GM15510 (cell line): Measurements from ENCODE around the gene NUP210.
A peak's percentile ranks its signal among the peaks of the same experiment; 100 is the strongest.

Experiments
- POLR2A ChIP-seq: IDR thresholded peaks from 3 replicates; pipeline ENCODE4 v1.6.1; 2011; ENCODE audit warnings: borderline replicate concordance; ENCODE audit not compliant: insufficient read length; ENCODE audit errors: extremely low read depth

Gene NUP210

DNA sequence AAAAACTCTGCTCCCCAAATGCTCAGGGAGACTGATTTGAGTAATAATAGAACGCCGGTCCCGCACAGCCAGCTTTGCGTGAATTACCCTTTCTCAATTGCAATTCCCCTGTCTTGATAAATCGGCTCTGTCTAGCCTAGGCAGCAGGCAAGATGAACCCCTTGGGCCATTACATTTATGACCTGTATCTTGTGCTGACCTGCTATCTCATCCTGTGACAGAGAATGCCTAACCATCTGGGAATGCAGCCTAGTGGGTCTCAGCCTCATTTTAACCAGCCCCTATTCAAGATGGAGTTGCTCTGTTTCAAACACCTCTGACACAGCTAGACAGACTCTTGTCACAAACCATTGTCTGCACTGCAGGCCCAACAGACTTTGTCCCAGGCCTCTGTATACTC is 13.8 kb upstream of the NUP210 start:
- TF ChIP-seq POLR2A: no peak

- no peak for TF ChIP-seq POLR2A
Observed at GRCh38 chr3:13432093-13432492, 12.0 kb upstream of the NUP210 start.

DNA sequence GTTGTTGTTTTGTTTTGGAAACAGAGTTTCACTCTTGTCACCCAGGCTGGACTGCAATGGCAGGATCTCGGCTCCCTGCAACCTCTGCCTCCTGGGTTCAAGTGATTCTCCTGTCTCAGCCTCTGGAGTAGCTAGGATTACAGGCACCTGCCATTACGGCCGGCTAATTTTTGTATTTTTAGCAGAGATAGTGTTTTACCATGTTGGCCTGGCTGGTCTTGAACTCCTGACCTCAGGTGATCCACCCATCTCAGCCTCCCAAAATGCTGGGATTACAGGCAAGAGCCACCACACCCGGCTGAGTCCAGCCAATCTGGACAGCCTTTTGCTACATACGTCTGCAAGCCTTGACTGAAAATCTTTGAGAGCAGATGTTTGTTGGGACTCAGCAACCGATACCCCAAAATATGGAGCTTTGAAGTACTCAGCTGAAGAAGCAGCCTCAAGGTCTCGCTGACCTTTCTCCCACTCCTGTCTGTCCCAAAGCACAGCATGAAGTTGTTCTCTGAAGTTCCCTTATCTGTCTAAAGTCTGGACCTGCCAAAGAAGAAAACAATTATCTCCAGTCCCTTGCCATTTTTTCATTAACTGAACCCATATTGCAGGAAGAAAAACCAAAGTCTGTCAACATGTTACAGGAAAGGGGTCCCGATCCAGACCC is 9.6 kb upstream of the NUP210 start:
- TF ChIP-seq POLR2A: no peak

DNA sequence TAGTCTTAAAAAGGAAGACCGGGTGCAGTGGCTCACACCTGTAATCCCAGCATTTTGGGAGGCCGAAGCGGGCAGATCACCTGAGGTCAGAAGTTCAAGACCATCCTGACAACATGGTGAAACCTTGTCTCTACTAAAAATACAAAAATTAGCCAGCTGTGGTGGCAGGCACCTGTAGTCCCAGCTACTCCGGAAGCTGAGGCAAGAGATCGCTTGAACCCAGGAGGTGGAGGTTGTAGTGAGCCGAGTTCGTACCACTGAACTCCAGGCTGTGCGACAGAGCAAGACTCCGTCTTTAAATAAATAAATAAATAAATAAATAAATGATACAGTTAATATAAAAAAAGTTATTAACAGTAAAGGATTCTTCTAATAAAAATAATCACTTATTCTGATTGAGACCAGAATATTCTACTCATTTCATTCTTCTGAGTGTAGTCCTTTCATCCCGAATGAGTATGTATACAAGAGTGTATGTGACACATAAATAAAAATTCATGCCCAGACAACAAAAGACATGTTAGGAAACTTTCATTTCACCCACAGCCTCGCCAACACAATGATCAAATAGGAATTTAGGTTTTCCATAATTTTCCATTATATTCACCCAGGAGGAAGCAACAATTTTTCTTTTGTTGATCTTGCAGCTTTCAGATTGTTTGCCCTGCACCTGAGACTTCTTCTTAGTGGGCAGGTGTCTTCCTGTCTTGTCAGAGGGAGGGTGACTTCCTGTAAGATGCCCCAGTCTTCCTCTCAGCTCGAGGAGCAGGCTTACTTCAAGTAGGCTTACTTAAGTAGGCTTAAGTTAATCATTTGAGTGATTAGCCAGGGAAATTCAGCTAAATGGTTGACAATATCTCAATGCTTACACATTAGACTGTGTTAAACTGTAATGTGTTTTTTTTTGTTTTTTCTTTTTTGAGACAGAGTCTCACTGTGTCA is 7.8 kb upstream of the NUP210 start:
- TF ChIP-seq POLR2A: no peak

DNA sequence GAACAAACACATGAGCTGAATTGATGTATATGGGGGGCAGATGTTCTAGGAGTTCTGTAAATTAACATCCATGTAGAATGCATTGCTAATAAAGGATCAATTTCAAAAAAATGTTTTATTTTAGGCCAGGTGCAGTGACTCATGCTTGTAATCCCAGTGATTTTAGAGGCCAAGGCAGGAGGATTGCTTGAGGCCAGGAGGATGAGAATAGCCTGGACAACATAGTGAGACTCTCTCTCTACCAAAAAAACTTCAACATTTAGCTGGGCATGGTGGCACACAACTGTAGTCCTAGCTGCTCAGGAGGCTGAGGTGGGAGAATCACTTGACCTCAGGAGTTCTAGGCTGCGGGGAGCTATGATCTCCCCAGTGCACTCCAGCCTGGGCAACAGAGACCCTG is 6.5 kb upstream of the NUP210 start:
- no peak for TF ChIP-seq POLR2A

DNA sequence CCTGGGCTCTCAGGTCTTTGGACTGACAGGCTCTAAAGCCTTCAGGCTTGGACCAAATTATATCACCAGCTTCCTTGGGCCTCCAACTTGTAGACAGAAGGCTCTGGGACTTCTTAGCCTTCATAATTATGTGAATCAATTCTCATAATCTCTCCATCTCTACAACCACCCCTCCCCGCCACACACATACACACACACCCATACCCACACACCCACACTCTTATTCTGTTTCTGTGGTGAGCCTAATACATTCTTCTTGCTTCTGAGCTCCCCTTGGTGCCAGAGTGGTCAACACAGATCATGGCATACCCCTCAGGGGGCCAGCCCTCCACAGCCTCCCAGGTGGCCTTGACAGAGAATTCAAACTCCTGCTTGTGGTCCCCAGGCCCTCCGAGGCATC is 5.6 kb upstream of the NUP210 start:
- no peak for TF ChIP-seq POLR2A

GRCh38 chr3:13424865-13425617 is 4.9 kb upstream of the NUP210 start:
- TF ChIP-seq POLR2A: no peak

DNA sequence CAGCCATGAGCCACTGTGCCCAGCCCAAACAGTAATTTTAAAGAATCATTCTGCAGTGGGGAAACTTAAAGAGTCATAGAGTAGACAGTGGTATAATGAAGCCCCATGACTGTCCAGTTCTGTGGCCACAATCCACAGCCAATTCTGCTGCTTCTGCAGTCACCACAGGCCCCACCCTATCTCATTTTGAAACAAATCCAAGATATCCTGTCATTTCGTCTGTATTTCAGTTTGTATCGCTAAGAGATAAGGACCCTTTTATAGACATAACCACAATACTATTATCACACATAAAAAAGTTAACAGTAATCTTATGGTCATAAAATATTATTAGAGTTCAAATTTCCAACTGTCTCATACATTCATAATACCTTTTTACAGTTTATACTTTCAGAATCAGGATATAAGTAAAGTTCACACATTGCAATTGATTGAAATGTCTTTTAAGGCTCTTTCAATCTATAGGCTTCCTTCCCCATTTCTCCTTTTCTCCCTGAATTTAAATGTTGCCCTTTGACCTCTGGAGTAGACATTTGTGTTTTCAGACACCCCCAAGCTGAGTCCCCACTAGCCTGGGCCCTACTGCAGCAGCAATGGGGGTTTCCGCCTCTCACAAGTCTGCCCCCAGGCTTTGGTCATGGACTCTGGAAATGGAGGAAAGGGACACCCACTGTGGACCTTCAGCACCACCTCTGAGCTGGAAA is 4.2 kb upstream of the NUP210 start:
- no peak for TF ChIP-seq POLR2A

GRCh38 chr3:13420831-13421765 is 976 bp upstream of the NUP210 start:
- peak; percentile 46 for TF ChIP-seq POLR2A

GRCh38 chr3:13419505-13420044 is 547 bp downstream of the NUP210 start:
- TF ChIP-seq POLR2A: no peak

DNA sequence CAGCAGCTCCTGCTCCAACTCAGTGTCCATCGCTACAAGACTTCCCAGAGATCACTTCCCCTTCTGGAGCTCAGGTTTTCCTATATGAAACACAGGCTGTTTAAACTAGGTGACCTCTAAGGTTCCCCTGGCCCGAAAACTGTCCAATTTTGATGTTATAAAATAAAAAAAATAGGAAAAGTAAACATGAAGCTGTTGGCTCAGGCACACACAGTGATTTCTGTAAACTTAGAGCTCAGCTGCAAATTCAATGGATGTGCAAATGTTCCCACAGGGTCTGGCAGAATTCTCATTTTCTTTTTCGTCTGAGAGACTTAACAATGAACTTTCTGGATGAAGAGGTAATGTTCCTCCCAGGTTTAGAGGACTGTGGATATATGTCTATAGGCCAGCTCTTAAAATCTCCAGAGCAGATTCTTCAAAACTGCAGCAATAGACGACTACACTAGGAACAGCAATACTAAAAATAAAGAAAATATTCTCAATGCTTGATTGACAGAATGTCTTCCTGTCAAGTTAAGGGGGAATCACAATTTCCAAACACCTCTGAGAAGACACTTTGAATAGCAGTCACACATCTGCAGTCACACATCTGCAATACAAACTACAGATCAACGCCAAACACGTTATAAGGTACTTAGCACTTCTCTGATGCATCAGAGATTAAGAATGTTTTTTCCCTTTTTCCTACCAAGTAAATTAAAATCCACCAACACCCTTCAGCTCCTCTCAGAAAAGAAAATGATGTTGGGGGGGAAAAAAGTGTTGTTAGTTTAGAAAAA is 2.8 kb downstream of the NUP210 start:
- no peak for TF ChIP-seq POLR2A

GRCh38 chr3:13415997-13416793 is 3.9 kb downstream of the NUP210 start:
- no peak for TF ChIP-seq POLR2A

DNA sequence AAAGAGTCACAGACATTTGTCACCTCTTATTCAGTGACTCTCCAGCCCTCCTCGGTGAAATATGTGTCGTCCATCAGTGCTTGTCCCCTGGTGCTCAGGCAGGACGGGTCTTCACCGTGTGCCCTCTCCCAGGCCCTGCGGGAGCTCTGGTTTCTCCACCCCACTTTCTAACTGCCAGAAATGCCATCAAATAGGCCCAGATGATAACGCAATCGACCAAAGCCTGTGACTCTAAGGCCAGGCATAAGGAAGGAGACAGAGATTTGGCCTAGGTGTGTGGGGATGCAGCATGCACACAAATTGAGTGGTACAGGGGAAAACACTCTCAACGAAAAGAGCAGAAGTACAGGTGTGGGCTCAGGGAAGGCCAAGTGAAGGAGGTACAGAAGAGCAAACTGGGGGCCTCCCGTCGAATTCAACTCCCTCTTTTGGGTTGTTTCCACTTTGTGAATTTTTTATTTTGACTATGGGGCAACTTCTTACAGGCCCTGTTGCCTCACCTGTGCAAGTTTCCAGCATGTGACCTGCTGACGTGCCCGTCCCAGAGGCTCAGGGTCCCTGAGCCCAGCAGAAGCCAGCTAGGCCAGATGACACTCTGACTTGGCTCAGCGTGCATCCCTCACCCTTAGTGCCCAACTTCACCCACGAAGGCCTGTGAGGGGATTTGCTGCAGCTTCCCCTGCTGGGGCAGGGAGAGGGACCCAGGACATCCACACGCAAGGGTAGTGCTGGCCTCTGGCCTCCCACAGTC is 4.7 kb downstream of the NUP210 start:
- TF ChIP-seq POLR2A: no peak
